Neuronal stem cell (in vitro differentiated cells): ENCODE results near the gene EAF1.
"Not testable (repeated sequence)": the region's sequence is repeated elsewhere in the genome, so short reads cannot be mapped to it uniquely, and the experiment has no call there.

ENCODE experiments used
- DNase-seq: peaks from one replicate; pipeline ENCODE4 v3.0.0-alpha.2; 2013; ENCODE audit warnings: low spot score
- H2AFZ ChIP-seq: one replicate; pipeline ENCODE4 v1.6.1; 2013; ENCODE audit warnings: mild to moderate bottlenecking, low read length, inconsistent platforms
- H2AK5ac ChIP-seq: 2 replicates; pipeline ENCODE4 v1.6.1; 2013; ENCODE audit warnings: low read depth, mild to moderate bottlenecking, inconsistent platforms, low read length, moderate library complexity, mixed read lengths
- H2BK120ac ChIP-seq: 2 replicates; pipeline ENCODE4 v1.6.1; 2013; ENCODE audit warnings: low read depth, mild to moderate bottlenecking, inconsistent platforms, low read length, moderate library complexity, mixed read lengths
- H2BK12ac ChIP-seq: one replicate; pipeline ENCODE4 v1.6.1; 2013; ENCODE audit warnings: low read length, inconsistent platforms
- H2BK15ac ChIP-seq: 2 replicates; pipeline ENCODE4 v1.6.1; 2013; ENCODE audit warnings: mild to moderate bottlenecking, low read length, inconsistent platforms, mixed read lengths
- H2BK5ac ChIP-seq: one replicate; pipeline ENCODE4 v1.6.1; 2013; ENCODE audit warnings: inconsistent platforms, mild to moderate bottlenecking, low read length, moderate library complexity
- H3K14ac ChIP-seq: one replicate; pipeline ENCODE4 v1.6.1; 2013; ENCODE audit warnings: low read length, inconsistent platforms
- H3K18ac ChIP-seq: 2 replicates; pipeline ENCODE4 v1.6.1; 2013; ENCODE audit warnings: low read length, inconsistent platforms
- H3K23ac ChIP-seq: 2 replicates; pipeline ENCODE4 v1.6.1; 2013; ENCODE audit warnings: low read depth, mild to moderate bottlenecking, mixed read lengths, low read length, inconsistent platforms; ENCODE audit not compliant: poor library complexity
- H3K27ac ChIP-seq: replicated peaks from 3 replicates; pipeline ENCODE4 v1.5.1; 2013; ENCODE audit warnings: low read length, inconsistent platforms
- H3K27me3 ChIP-seq, 3 experiments: 2 replicates each; pipeline ENCODE4 v1.6.1; 2013; ENCODE audit warnings: low read length in 3 of 3, mild to moderate bottlenecking in 2 of 3, inconsistent platforms in 1 of 3, low read depth in 1 of 3, mixed read lengths in 1 of 3, moderate library complexity in 1 of 3; ENCODE audit not compliant: control insufficient read depth in 3 of 3, insufficient read depth in 3 of 3
- H3K36me3 ChIP-seq, 2 donors: replicated peaks in 1 of 2; 2 replicates each; pipeline ENCODE4 v1.6.1; 2013; ENCODE audit warnings: low read length in 2 of 2; ENCODE audit not compliant: control insufficient read depth in 2 of 2, insufficient read depth in 2 of 2
- H3K4ac ChIP-seq: 2 replicates; pipeline ENCODE4 v1.6.1; 2013; ENCODE audit warnings: inconsistent platforms, mild to moderate bottlenecking, low read length, moderate library complexity
- H3K4me1 ChIP-seq, 2 donors: 1 replicate in 1 of 2; 2 replicates in 1 of 2; pipeline ENCODE4 v1.6.1; 2013; ENCODE audit warnings: low read length in 2 of 2, low read depth in 1 of 2; ENCODE audit not compliant: control insufficient read depth in 2 of 2, insufficient read depth in 1 of 2
- H3K4me2 ChIP-seq: one replicate; pipeline ENCODE4 v1.6.1; 2013; ENCODE audit warnings: mild to moderate bottlenecking, low read length, inconsistent platforms; ENCODE audit not compliant: insufficient read depth, poor library complexity, severe bottlenecking
- H3K4me3 ChIP-seq, 2 donors: 2 replicates each; pipeline ENCODE4 v1.5.1; 2013; ENCODE audit warnings: low read length in 2 of 2, mild to moderate bottlenecking in 2 of 2, inconsistent platforms in 1 of 2, moderate library complexity in 1 of 2
- H3K79me1 ChIP-seq: one replicate; pipeline ENCODE4 v1.6.1; 2013; ENCODE audit warnings: low read depth, mild to moderate bottlenecking, inconsistent platforms, low read length, moderate library complexity
- H3K9ac ChIP-seq: one replicate; pipeline ENCODE4 v1.6.1; 2013; ENCODE audit warnings: mild to moderate bottlenecking, low read depth, low read length, inconsistent platforms; ENCODE audit not compliant: poor library complexity
- H3K9me3 ChIP-seq, 2 donors: replicated peaks in 1 of 2; 2 replicates each; pipeline versions ENCODE3 to v1.6.1; 2013; ENCODE audit warnings: low read length in 2 of 2, mild to moderate bottlenecking in 2 of 2, inconsistent platforms in 1 of 2, low read depth in 1 of 2, mixed read lengths in 1 of 2, moderate library complexity in 1 of 2; ENCODE audit not compliant: control insufficient read depth in 2 of 2, insufficient read depth in 1 of 2
- H4K8ac ChIP-seq: one replicate; pipeline ENCODE4 v1.6.1; 2013; ENCODE audit warnings: low read depth, mild to moderate bottlenecking, inconsistent platforms, low read length, moderate library complexity
- H4K91ac ChIP-seq: one replicate; pipeline ENCODE4 v1.6.1; 2013; ENCODE audit warnings: low read length, low read depth, mild to moderate bottlenecking, inconsistent platforms; ENCODE audit not compliant: poor library complexity
- WGBS, 2 donors: extraction: QIAGEN DNeasy Blood & Tissue Kit; methylation state at CpG; one replicate each; pipeline ENCODE4 v1.1.7; 2013; ENCODE audit warnings: missing lambda C conversion rate in 2 of 2, mixed read lengths in 1 of 2; ENCODE audit not compliant: insufficient read length in 2 of 2, insufficient replicate concordance in 1 of 2; ENCODE audit errors: extremely low coverage in 2 of 2; 5-methylcytosine and 5-hydroxymethylcytosine counted together

The EAF1 gene

DNA sequence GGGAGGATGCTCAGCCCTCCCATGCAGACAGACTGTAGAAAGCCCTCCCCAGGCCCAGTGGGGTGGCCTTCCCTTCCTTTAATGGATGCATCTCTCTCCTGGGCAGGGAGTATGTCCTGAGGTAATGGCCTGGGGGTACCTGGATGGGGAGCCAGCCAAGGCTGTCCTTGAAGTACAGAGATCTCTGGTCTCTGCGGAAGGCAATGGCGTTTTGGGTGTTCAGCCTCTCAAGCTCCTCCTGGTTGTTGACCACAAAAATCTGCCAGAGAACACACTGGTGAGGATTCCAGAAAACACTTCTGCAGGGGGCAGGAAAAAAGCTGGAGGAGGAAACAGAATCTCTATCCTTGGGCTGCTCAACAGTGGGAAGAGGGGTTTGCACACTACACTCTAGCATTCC lies 28.9 kb downstream of the EAF1 start:
- Histone ChIP-seq H3K27ac (no peak overlapping the region), H3K4me1 (no peaks in the 10 kb centered on the region), H3K36me3 (peaks cover 0 to 2% of the 10 kb centered on the region in 2 donors), H4K91ac (no peak overlapping the region), H3K9ac (no peak overlapping the region), H3K9me3 (no peaks in the 10 kb centered on the region), H2BK5ac (no peak overlapping the region), H2AFZ (no peak overlapping the region), H2BK12ac (no peak overlapping the region), H4K8ac (no peak overlapping the region), H2AK5ac (no peak overlapping the region), H3K23ac (no peak overlapping the region), H3K4ac (no peak overlapping the region), H3K4me2 (no peak overlapping the region), H2BK120ac (no peak overlapping the region), H2BK15ac (no peak overlapping the region), H3K14ac (no peak overlapping the region), H3K4me3 (no peak overlapping the region), H3K18ac (no peak overlapping the region), H3K27me3 (peaks cover 0 to 2% (median 0%) of the 10 kb centered on the region in 3 experiments), H3K79me1 (no peaks in the 10 kb centered on the region)
- no CpG with 5 or more reads among the region's 2 CpGs for WGBS, 2 donors
- no peak for DNase-seq

DNA sequence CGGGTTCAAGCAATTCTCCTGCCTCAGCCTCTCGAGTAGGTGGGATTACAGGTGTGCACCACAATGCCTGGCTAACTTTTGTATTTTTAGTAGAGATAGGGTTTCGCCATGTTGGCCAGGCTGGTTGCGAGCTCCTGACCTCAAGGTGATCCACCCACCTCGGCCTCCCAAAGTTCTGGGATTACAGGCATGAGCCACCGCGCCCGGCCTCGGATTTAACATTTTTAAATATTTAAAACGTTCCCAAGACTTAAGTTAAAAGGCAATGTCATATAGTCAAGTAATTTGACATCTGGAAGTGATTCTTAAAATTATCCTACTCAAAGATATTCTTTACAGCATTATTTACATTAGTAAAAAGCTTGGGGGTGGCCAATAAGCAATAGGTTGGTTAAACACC lies 29.5 kb downstream of the EAF1 start:
- not testable (repeated sequence) for H3K18ac ChIP-seq, H2AFZ ChIP-seq, H2BK5ac ChIP-seq, H2BK15ac ChIP-seq, H2BK120ac ChIP-seq, H3K9me3 ChIP-seq, H4K91ac ChIP-seq, H3K4me1 ChIP-seq, H3K27ac ChIP-seq, H3K4ac ChIP-seq, H2AK5ac ChIP-seq, H4K8ac ChIP-seq, H3K4me3 ChIP-seq, H3K23ac ChIP-seq, H3K9ac ChIP-seq, H2BK12ac ChIP-seq, H3K36me3 ChIP-seq, H3K4me2 ChIP-seq, H3K79me1 ChIP-seq, DNase-seq, H3K27me3 ChIP-seq, H3K14ac ChIP-seq
- WGBS, 2 donors: no CpG with 5 or more reads among the region's 10 CpGs

DNA sequence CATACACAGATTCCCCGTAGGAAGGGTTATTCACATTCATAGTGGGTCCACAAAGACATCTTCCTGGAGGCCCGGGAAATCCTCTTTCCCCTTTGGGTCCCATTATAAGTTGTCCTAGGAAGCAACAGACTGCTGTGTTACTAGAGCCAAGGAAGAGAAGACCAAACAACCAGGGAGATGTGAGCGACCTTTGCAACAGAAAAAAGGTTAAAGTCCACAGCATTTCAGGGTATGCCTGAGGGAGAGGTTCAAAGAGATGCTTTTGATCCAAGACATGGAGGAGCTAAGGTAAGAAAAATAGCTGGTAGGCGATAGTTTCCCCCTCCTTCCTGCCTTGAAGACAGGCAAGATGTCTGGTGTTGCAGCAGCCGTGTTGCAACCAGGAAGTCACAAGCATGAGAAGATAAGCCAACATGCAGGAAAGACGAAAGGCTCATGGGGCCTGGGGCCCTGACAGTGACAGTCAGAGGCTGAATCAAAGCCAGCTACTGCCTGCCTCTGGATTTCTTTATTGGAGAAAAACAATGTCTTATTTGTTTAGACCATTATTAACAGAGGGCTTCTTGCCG lies 30.9 kb downstream of the EAF1 start:
- Histone ChIP-seq H4K91ac (no peak overlapping the region), H2AFZ (no peak overlapping the region), H2BK12ac (no peak overlapping the region), H3K4me2 (no peak overlapping the region), H2BK5ac (no peak overlapping the region), H3K36me3 (peaks cover 0 to 2% of the 10 kb centered on the region in 2 donors), H3K23ac (no peak overlapping the region), H2BK15ac (no peak overlapping the region), H3K4ac (no peak overlapping the region), H3K27ac (no peak overlapping the region), H3K79me1 (no peaks in the 10 kb centered on the region), H4K8ac (no peak overlapping the region), H3K4me3 (no peak overlapping the region), H3K9me3 (no peaks in the 10 kb centered on the region), H3K14ac (no peak overlapping the region), H3K9ac (no peak overlapping the region), H3K18ac (no peak overlapping the region), H2BK120ac (no peak overlapping the region), H3K27me3 (peaks cover 0 to 2% (median 0%) of the 10 kb centered on the region in 3 experiments), H3K4me1 (no peaks in the 10 kb centered on the region), H2AK5ac (no peak overlapping the region)
- no peak for DNase-seq
- WGBS, 2 donors: no CpG with 5 or more reads among the region's 7 CpGs

DNA sequence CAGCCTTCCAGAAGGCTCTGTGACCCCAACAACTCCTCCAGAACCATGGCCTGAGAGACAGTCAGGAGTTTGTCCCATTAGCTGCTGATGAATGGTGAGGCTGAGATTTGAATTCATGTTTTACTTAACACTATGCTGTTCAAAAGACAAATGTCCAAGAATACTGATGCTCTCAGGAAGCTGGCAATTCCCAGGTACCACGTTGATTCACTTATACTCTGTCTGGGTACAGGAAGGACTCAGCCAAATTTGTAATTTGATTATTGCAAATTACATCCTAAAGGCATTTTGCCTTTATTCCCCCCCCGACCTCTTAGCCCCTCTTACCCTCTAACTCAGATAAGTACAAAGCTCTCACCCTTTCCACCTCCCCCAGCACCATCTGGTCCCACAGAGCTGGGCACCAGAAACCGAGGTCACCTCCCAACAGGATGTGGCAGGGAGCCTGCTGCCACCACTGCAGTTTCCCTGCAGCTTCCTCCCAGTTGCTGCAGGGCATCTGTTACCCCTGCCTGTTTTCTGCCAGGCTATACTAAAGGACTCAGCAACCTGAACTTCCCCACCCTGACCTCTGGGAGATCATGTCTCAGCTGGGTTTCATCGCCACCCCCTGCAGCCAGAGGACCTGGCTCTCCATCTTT lies 33.6 kb downstream of the EAF1 start:
- no peak overlapping the region for H3K9ac ChIP-seq
- H2BK15ac ChIP-seq: no peak overlapping the region
- H3K14ac ChIP-seq: no peak overlapping the region
- H3K18ac ChIP-seq: no peak overlapping the region
- no peak overlapping the region for H4K91ac ChIP-seq
- no peaks in the 10 kb centered on the region for H3K79me1 ChIP-seq
- no peaks in the 10 kb centered on the region for H3K9me3 ChIP-seq
- no peak overlapping the region for H2BK5ac ChIP-seq
- no peak overlapping the region for H2BK12ac ChIP-seq
- H3K36me3 ChIP-seq: peaks cover 0 to 2% of the 10 kb centered on the region in 2 donors
- H4K8ac ChIP-seq: no peak overlapping the region
- peaks cover 0 to 2% (median 0%) of the 10 kb centered on the region in 3 experiments for H3K27me3 ChIP-seq
- H3K23ac ChIP-seq: no peak overlapping the region
- H3K4me2 ChIP-seq: no peak overlapping the region
- no peaks in the 10 kb centered on the region for H3K4me1 ChIP-seq
- no peak overlapping the region for H3K4me3 ChIP-seq
- no peak overlapping the region for H3K4ac ChIP-seq
- no peak overlapping the region for H2BK120ac ChIP-seq
- DNase-seq: no peak
- H2AFZ ChIP-seq: no peak overlapping the region
- no peak overlapping the region for H2AK5ac ChIP-seq
- no CpG with 5 or more reads among the region's 4 CpGs for WGBS, 2 donors
- no peak overlapping the region for H3K27ac ChIP-seq
